HG02943 (cell line): Measurements from ENCODE around the gene CLPSL1.

Experiments
- ATAC-seq: cut with Tn5 transposase; IDR thresholded peaks from one replicate; pipeline ENCODE4 v1.9.1; 2021; ENCODE audit warnings: mild to moderate bottlenecking, low read depth, moderate library complexity; ENCODE audit not compliant: unreplicated experiment

Gene CLPSL1

DNA sequence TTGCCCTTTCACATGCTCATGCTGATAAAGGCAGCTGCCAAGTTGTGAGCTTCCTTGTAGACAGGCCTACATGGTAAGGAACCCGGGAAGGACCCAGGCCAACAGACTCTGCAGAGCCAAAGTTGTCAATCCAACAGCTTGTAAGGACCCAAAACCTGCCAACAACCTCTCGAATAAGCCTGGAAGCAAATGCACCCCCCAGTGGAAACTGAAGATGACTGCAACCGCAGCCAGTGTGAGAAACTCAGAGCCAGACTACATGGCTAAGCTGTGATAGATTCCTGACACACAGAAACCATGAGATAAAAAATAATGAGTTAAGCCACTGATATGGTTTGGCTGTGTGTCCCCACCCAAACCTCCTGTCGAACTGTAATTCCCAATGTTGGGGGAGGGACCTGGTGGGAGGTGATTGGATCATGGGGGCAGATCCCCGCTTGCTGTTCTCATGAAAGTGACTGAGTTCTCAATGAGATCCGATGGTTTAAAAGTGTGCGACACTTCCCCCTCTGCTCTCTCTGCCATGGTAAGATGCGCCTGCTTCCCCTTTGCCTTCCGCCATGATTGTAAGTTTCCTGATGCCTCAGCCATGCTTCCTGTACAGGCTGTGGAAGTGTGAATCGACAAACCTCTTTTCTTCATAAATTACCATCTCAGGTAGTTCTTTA, 23.2 kb upstream of the CLPSL1 start:
- ATAC-seq: no peak

DNA sequence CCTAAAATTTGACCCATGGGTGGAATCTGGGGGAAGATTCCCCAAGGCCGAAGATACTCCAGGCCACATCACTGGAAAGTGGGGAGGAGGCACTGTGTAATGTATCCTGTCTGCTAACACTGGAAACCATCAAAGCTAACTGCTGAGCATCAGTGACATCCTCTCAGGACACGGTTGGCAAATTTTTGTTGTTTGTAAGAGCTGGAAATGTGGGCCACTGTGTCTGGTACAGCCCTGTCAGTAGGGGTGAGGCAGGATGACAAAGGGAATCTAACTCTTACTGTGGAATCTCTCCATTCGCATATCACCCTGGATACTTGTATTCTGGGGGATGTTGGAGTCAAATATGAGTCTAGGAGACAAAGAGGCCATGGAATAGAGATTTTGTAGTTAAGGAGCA, 21.4 kb upstream of the CLPSL1 start:
- ATAC-seq: no peak

DNA sequence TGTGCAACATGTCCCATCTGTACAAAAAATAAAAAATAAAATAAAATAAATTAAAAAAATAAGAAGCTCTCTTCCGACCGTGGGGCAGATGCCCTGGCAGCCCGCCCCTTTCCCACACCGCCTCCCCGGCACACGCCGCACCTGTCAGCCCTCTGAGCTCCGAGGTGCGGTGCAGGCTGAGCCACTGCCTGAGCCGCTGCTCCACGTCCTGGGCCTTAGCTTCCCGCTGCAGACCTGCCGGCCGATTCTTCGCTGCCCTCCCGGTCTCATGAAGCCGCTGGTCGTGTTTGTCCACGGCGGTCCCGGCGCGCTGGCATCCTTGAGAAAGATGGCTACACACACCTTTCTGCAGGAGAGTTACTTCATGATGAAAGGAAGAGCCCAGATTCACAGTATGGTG, 15.1 kb upstream of the CLPSL1 start:
- no peak for ATAC-seq

DNA sequence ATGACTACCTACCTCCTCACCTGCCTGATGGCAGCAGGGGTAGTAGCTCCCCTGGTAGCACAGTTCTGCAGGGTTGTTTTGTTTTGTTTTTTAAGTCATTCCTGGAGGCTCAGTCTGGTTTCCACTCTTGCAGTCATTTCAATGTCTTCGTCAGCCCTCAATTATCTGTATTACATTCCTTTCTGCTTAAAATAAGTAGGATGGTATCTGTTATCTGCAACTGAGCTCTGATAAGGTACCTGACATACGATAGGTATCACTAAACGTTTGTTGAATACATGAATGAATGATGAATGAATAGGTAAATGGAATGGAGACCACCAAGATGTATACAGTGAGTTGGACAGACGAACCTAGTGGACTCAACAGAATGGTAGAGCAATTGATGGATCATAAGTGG, 11.6 kb upstream of the CLPSL1 start:
- no peak for ATAC-seq

DNA sequence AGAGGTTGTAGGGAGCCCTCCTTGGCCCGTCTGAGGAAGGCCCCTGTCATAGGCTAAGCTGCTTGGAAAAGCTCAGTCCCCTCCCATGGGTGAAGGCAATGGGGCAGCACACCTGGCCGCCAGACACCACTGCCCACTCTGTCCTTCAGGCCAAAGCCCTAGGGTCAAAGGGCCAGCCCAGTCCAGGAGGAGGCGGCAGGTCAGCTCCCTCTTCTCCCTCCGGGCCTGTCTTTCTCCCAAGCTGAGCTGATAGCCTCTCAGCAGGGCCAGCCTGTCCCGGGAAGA, 9.5 kb upstream of the CLPSL1 start:
- no peak for ATAC-seq

DNA sequence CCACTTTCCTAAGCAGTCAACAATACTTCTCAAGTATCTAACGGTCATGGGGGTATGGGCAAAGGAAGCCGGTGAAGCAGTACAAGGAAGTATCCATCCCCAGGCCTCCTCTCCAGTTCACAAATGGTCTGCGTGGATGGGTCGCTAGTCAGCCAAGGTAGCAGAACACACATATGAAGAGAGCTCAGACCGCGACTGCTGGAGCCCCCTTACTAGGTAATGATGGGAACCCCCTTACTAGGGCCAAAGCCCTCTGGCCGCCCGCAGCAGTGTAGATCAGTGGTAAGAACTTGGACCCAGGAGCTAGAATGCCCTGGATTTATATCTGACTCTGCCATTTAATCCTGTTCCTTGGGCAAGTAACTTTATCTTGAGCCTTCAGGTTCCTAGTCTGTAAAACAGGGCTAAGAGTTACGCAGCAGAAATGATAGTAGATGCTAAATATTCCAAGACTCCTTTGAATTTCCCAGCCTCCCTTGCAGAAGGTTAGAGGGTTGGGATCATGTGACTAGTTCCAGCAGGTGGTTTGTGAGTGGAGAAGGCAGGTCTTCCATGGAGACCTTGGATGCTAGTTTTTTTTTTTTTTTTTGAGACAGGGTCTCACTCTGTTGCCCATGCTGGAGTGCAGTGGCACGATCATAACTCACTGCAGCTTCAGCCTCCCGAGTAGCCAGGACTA, 6.6 kb upstream of the CLPSL1 start:
- ATAC-seq: no peak

DNA sequence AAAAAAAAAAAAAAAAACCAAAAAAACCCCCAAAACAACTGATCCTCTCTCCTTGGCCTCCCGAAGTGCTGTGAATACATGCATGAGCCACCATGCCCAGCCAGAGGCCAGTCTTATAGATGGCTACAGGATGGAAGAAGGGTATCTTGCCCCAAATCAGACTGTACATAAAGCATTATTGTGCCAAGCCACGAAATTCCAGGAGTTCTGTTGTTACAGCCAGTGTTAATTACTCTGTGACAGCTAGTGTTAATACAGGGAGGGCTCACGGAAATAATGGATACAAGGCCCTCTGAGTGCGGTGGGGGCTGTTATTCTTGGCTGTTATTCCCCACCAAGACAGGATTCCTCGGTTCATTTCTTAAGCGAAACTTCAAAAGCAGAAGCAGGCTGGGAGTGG, 5.8 kb upstream of the CLPSL1 start:
- ATAC-seq: no peak

DNA sequence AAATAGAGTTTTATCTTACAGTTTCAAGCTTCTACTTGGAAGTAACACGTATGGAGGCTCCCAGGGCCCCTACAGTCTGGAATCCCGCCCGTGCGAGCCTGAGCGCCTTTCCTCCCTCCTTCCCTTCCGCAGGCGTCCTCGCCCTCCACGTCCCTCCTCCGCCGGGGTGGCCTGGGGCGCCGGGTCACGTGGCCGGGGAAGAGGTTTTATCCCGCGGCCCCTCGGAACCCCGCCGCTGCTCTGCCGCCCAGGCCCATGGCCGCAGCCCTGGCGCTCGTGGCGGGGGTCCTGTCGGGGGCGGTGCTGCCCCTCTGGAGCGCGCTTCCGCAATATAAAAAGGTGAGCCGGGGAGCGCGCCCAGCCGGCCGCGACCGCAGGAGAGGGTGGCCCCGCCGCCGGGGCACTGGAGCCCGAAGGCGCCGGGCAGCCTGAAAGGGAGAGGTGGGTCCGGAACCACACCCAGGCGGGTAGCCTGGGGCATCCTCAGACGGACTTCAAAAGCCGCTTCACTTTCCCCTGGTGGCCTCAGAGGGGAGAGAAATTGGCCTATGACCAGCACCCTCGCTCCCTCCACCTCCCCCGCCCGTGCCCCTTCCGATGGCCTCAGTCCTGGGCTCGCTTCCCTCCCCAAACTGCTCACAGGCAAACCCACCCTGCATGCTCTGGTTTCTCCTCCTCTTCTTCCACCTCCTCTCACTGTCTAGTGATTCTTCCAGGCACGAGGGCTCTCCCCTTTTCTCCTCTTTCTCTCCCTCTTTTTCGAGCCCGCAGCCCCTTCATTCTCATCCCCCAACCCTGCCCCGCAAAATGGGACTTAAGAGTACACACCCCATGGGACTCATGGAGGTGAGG, 4.2 kb upstream of the CLPSL1 start, which contains the start of gene CLPSL2:
TSS of gene CLPSL2 (plus strand) at position 235 of the 852 bp plus-strand sequence. CDS start at position 256, 21 bp downstream.
- no peak for ATAC-seq

DNA sequence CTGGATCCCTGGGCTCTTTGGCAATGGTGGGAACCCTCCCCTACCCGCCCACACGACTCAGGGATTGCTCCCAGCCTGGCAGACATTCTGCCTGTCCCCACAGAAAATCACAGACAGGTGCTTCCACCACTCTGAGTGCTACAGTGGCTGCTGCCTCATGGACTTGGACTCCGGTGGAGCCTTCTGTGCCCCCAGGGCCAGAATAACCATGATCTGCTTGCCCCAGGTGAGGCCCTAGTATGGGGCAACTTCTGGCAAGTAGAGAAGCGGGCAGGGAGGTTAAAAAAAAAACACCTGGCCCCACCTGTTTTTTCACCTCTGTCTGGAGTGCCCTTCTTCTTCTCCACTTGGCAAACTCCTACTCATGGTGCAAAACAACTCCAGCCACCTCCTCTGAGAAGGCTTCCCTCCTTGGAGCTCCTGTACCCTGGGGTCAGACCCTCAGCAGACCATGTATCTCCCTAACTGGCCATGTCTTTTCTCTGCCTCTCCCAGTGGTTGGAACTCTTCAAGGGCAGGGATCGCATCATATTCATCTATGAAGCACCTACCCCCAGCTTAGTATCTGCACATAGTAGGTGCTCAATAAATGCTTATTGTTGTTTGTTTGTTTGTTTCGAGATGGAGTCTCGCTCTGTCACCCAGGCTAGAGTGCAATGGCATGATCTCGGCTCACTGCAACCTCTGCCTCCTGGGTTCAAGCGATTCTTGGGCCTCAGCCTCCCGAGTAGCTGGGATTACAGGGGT, 3.3 kb upstream of the CLPSL1 start:
- no peak for ATAC-seq

DNA sequence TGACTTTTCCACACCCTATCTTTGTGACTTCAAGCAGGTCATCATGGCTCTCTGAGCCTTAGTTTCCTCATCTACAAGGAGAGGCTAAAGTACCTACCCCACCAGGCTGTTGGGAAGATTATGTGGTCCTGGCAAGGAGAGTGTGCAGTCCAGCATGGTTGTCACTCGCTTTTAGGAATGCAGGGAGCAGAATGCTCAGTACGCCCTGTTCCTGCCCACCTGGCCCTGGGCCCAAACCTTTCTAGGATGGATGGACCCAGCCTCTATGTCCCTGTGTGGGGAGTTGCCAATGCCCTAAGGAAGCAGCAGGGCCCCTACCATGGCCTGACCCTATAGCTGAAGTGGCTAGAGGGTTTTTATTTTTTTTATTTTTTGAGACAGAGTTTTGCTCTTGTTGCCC, 2.4 kb upstream of the CLPSL1 start:
- ATAC-seq: no peak

DNA sequence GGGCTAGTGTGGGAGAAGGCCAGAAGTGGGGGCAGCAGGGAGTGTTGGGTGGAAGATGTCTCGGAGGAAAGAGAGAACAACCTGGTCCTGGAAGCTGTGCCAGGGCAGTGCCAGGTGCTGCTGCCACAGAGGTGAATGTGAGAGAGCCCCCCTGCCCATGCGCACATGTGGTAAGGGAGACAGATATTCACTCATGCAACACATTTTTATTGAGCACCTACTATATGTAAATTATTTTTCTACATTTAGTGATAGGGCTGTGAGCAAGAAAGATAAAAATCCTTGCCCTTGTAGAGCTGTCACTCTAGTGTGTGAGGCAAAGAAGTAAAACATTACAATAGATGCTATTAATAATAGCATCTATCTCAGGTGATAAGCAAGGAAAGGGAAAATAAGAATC, 471 bp downstream of the CLPSL1 start:
- no peak for ATAC-seq

DNA sequence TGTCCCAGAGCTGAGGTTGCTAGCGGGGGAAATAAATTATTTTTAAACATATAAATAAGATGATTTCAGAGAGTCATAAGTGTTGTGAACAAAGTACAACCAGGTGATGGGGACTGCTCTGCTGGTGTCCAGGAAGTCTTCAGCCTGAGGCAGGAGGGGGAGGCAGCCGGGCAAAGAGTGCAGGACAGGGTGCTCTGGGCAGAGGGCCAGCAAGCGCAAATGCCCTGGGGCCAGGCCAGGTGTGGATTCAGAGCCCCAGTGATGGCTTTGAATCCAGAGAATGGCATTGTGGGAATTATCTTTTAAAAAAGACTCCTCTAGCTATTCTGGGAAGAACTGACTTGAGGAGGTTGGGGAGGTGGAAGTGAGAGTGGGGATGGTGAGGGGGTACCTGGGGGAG, 1.6 kb downstream of the CLPSL1 start:
- ATAC-seq: no peak

DNA sequence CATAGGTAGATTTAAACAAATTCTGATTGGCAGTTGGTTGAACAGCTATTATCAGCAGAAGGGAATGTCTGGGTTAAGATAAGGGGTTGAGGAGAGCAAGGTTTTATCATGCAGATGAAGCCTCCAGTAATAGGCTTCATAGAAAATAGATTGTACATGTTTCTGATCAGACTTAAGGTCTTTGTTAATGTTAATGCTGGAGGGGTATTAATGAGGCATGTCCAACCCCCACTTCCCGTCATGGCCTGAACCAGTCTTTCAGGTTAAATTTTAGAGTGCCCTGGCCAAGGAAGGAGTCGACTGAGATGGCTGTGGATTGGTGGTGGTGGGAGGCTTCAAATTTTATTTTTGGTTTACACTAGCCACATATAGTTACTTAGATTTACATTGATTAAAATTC, 3.4 kb downstream of the CLPSL1 start:
- no peak for ATAC-seq

DNA sequence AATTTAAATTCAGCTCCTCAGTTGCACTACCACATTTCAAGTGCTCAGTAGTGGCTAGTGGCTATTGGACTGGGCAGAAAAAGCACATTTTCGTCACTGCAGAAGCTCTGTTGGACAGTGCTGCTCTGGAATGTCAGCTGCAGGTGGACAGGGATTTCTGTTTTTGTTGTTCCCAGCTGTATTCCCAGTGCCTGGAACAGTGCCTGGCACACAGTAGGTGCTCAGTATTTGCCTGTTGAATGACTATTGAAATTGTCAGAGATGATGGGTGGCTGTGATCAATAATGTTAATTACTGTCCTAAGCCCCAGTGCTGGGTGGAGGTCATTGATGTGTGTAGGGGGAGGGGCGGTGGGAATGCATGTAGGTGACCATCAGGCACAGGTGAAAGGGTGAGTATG, 5.5 kb downstream of the CLPSL1 start:
- no peak for ATAC-seq

DNA sequence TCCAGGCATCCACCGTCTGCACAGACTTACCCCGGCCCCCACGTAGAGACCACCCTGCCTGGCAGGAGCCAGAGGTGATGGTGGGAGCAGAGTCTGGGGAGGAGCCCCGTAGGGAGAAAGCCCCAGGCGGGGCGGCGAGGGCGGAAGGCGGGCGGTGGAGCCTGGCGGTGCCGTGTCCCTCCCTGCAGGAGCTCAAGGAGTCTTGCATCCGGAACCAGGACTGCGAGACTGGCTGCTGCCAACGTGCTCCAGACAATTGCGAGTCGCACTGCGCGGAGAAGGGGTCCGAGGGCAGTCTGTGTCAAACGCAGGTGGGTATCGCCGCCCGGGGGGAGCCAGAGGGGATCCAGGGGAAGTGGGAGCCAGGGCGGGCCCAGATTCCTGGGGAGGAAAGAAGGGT, 6.0 kb downstream of the CLPSL1 start:
- ATAC-seq: no peak

DNA sequence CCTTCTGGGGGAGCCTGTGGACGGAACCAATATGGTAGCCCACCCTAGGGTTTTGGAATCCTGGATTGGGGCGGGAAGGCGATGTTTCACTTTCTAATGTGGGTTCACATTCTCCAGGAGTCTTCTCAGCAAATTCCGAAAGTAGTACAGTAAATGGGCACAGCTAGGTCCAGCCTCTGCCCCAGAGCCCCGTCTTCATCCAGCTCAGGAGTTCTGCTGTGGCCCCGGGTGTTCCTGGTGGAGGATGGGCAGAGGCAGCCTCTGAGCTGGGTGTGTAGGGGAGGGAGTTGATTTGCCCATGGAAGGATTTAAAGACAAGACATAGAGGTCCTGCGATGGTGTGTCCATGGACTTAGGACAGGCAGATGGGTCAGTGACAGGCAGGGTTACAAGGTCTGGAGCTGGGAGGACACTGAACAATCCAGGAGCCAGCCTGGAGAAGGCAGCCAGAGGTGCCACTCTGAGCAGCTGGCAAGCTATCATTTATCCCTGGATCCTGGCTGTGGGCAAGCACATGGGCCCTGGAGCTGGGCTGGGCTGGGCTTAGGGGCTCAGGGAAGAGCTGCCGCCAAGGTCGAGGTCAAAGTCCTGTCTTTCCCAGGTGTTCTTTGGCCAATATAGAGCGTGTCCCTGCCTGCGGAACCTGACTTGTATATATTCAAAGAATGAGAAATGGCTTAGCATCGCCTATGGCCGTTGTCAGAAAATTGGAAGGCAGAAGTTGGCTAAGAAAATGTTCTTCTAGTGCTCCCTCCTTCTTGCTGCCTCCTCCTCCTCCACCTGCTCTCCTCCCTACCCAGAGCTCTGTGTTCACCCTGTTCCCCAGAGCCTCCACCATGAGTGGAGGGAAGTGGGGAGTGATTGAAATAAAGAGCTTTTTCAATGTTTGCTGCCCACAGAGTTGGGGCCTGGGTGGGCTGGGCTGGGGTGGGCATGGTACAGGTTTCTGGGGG, 6.7 kb downstream of the CLPSL1 start:
- ATAC-seq: no peak

DNA sequence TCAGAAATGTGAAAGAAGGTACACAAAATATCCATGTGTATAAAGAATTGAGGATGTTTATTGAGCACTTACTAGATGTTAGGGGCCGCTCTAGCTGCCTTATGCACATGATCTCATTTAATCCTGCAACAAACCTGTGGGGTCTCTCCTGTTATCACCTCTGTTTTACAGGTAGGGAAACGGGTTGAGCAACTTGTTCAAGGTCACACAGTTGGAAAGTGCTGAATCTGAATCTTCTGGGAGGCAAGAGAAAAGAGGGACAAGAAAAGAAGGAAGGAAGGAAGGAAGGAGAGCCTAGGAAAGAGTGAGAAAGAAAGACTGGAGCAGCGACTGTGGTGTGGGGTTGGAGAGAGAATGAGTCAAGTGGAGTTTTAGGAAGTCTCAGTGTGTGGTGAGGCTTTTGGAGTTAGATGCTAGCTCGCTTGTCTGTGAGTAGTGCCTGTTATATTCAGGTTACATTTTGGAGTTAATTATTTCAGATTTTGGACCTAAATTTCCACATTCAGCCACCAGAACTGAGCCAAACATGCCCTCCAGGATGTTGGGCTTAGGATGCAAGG, 7.7 kb downstream of the CLPSL1 start:
- ATAC-seq: no peak

DNA sequence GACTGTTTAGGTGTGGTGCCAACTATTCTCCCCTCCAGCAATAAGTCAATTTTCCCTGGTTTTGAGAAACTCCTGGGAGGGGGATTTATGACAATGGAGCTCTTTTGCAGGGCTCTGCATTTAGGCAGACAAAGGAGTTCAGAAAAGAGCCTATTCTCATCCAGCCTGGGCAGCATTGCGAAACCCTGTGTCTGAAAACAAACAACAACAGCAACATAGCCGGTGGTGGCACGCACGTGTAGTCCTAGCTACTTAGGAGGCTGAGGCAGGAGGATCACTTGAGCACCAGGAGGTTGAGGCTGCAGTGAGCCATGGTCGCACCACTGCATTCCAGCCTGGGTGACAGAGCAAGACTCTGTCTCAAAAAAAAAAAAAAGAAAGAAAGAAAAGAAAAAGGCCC, 9.9 kb downstream of the CLPSL1 start:
- ATAC-seq: no peak

DNA sequence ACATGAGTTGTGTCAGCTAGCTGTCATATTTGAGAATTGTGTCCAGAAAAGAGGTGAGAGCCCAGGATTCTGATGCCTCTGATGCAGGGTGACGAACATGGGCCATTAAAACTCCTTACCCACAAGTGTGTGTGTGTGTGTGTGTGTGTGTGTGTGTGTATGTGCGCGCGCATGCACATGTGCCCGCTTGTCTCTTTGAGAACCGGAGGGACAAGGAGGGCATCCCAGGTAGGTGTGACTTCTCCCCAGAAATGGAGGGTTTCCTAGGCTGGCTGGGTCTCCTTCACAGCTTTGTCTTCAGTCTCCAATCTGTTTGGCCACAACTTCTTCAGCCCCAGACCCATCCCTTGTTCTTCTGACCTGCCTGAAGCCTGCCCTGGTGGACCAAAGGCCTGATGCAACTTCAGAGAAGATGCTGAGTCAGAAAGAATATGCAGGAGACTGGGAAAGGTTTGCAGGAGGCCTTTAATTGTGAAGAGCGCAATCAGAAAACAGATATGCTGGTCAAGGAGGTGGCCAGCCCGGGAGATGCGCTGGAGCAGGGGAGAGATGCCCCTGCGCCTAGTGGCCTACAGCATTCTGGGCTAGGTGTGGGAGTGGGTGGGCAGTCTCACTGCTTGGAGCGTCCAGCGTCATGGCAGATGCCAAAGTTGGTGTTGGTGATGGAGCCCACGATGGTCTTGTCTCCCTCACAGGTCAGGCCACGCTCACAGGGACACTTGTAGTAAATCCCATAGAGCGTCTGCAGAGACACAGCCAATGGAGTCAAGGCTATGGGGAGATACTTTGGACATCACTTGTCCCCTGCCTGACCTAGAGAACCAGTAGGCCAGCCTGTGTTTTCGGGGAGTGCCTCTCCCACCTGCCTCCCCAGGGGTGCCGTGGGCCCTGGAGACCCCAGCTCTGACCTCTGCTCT, 14.0 kb downstream of the CLPSL1 start:
- ATAC-seq: no peak
